ENCODE results near the gene ST6GALNAC2. TPM values are rescaled to one million over a fixed set of nuclear protein-coding genes. Genes with fewer than 3 reads are reported as not detected.
"Not testable (repeated sequence)": the region's sequence is repeated elsewhere in the genome, so short reads cannot be mapped to it uniquely, and the experiment has no call there.

ST6GALNAC2 gene
- total RNA-seq, 4 donors from 2014 or later: 58.5 to 128 (median 69.1) TPM

- WGBS, 2 donors: 25 to 37% methylated on average over 5 of the region's 5 CpGs
- Histone ChIP-seq H3K36me3 (peaks cover 0 to 41% (median 4%) of the 10 kb centered on the region in 3 donors), H3K27ac (peak overlapping the region; percentile 11 to 95 (median 84)), H3K4me3 (peak overlapping the region in 1 of 4 donors; percentile 1), H3K4me1 (peaks cover 0 to 66% (median 34%) of the 10 kb centered on the region in 4 donors), H3K9me3 (no peaks in the 10 kb centered on the region), H3K27me3 (no peaks in the 10 kb centered on the region)
- no peak for DNase-seq (ENCODE audit: low spot score in 2 of 2)
- no peak for TF ChIP-seq POLR2A (IDR thresholded peaks at IDR 0.05)
- TF ChIP-seq EP300 (IDR thresholded peaks at IDR 0.05): peak in 1 of 2 donors; percentile 89
Measured at GRCh38 chr17:76561799-76562268, 23.8 kb downstream of the ST6GALNAC2 start.

GRCh38 chr17:76561332-76561731, 24.3 kb downstream of the ST6GALNAC2 start:
- Histone ChIP-seq H3K27ac (peak overlapping the region; percentile 11 to 95 (median 84)), H3K9me3 (no peaks in the 10 kb centered on the region), H3K4me1 (peaks cover 0 to 66% (median 33%) of the 10 kb centered on the region in 4 donors), H3K36me3 (peaks cover 0 to 35% (median 4%) of the 10 kb centered on the region in 3 donors), H3K27me3 (no peaks in the 10 kb centered on the region), H3K4me3 (peak overlapping the region in 1 of 4 donors; percentile 1)
- 31 to 45% methylated on average over 7 of the region's 7 CpGs for WGBS, 2 donors
- TF ChIP-seq POLR2A (IDR thresholded peaks at IDR 0.05) (no peak), EP300 (IDR thresholded peaks at IDR 0.05) (no peak), CTCF (IDR thresholded peaks at IDR 0.05) (no peak)
- no peak for DNase-seq (ENCODE audit: low spot score in 2 of 2)

- no peak for TF ChIP-seq POLR2A (IDR thresholded peaks at IDR 0.05)
- no peak for TF ChIP-seq CTCF (IDR thresholded peaks at IDR 0.05)
- no peak for TF ChIP-seq EP300 (IDR thresholded peaks at IDR 0.05)
- peak overlapping the region; percentile 16 to 95 (median 84) for H3K27ac ChIP-seq
- peaks cover 0 to 61% (median 33%) of the 10 kb centered on the region in 4 donors for H3K4me1 ChIP-seq
Measured at GRCh38 chr17:76560877-76561221, 24.8 kb downstream of the ST6GALNAC2 start.

GRCh38 chr17:76560036-76560876, 25.4 kb downstream of the ST6GALNAC2 start:
- Histone ChIP-seq H3K36me3 (peaks cover 0 to 25% (median 4%) of the 10 kb centered on the region in 3 donors), H3K27ac (peak overlapping the region; percentile 36 to 95 (median 84)), H3K27me3 (no peaks in the 10 kb centered on the region), H3K4me1 (peaks cover 0 to 55% (median 33%) of the 10 kb centered on the region in 4 donors), H3K4me3 (peak overlapping the region in 1 of 4 donors; percentile 1), H3K9me3 (no peaks in the 10 kb centered on the region)
- TF ChIP-seq CTCF (IDR thresholded peaks at IDR 0.05) (no peak), EP300 (IDR thresholded peaks at IDR 0.05) (no peak), POLR2A (IDR thresholded peaks at IDR 0.05) (no peak)
- no peak for DNase-seq (ENCODE audit: low spot score in 2 of 2)
- WGBS, 2 donors: 46 to 61% methylated on average over 10 of the region's 10 CpGs

More at GRCh38 chr17:76560877-76561221, 24.8 kb downstream of the ST6GALNAC2 start:
- H3K27me3 ChIP-seq: no peaks in the 10 kb centered on the region
- WGBS, 2 donors: 32 to 50% methylated on average over 6 of the region's 6 CpGs
- H3K4me3 ChIP-seq: peak overlapping the region in 1 of 4 donors; percentile 1
- peaks cover 0 to 31% (median 4%) of the 10 kb centered on the region in 3 donors for H3K36me3 ChIP-seq
- H3K9me3 ChIP-seq: no peaks in the 10 kb centered on the region
- no peak for DNase-seq (ENCODE audit: low spot score in 2 of 2)

GRCh38 chr17:76559460-76559859, 26.2 kb downstream of the ST6GALNAC2 start:
- not testable (repeated sequence) for H3K9me3 ChIP-seq; DNase-seq (ENCODE audit: low spot score in 2 of 2); H3K27me3 ChIP-seq
- H3K27ac ChIP-seq: peak overlapping the region; percentile 36 to 95 (median 84)
- WGBS, 2 donors: 48 to 68% methylated on average over 7 of the region's 7 CpGs
- H3K4me3 ChIP-seq: peak overlapping the region in 2 of 4 donors; percentile 52 to 73
- H3K4me1 ChIP-seq: peaks cover 0 to 61% (median 33%) of the 10 kb centered on the region in 4 donors
- peaks cover 0 to 17% (median under 1%) of the 10 kb centered on the region in 3 donors for H3K36me3 ChIP-seq

Measured in tibial nerve (tissue), 4 donors.